HG02970 (cell line): ENCODE data around the gene RHOC.

Experiments used
- ATAC-seq: cut with Tn5 transposase; IDR thresholded peaks from one replicate; pipeline ENCODE4 v1.9.1; 2021; ENCODE audit warnings: mild to moderate bottlenecking, moderate library complexity, moderate number of reproducible peaks; ENCODE audit not compliant: unreplicated experiment, low FRiP score

RHOC gene

GRCh38 chr1:112703706-112704105 is 3.2 kb downstream of the RHOC start:
- no peak for ATAC-seq

GRCh38 chr1:112702420-112703261 is 4.3 kb downstream of the RHOC start:
- ATAC-seq = no peak

- no peak for ATAC-seq
These were observed 4.9 kb downstream of the RHOC start for GRCh38 chr1:112702067-112702395.

GRCh38 chr1:112701227-112702066 is 5.5 kb downstream of the RHOC start:
- no peak for ATAC-seq

- ATAC-seq = no peak
These were observed 6.4 kb downstream of the RHOC start for GRCh38 chr1:112700290-112701226.

- no peak for ATAC-seq
These were observed 7.3 kb downstream of the RHOC start for GRCh38 chr1:112699425-112700144.

GRCh38 chr1:112698366-112699310 is 8.3 kb downstream of the RHOC start:
- ATAC-seq = no peak

- ATAC-seq = no peak
These were observed 9.1 kb downstream of the RHOC start for GRCh38 chr1:112697781-112698201.

GRCh38 chr1:112696578-112697314 is 10.2 kb downstream of the RHOC start:
- ATAC-seq = no peak

- ATAC-seq = no peak
These were observed 11.7 kb downstream of the RHOC start for GRCh38 chr1:112695276-112695675.

GRCh38 chr1:112694363-112694929 is 12.5 kb downstream of the RHOC start:
- ATAC-seq = no peak

- no peak for ATAC-seq
These were observed 13.1 kb downstream of the RHOC start for GRCh38 chr1:112693821-112694220.

GRCh38 chr1:112692681-112693080 is 14.2 kb downstream of the RHOC start:
- ATAC-seq = no peak

- ATAC-seq = no peak
These were observed 17.1 kb downstream of the RHOC start for GRCh38 chr1:112689842-112690237.

GRCh38 chr1:112689196-112689841 is 17.6 kb downstream of the RHOC start:
- no peak for ATAC-seq

GRCh38 chr1:112688781-112689193 is 18.1 kb downstream of the RHOC start:
- ATAC-seq = no peak

GRCh38 chr1:112687785-112688496 is 19.0 kb downstream of the RHOC start:
- ATAC-seq = no peak
